HepG2 (cell line): ENCODE measurements around the gene EMILIN1. TPM values are rescaled to one million over a fixed set of nuclear protein-coding genes. Genes with fewer than 3 reads are reported as not detected.

Source experiments
- BATF2 ChIP-seq: sonication (generic); formaldehyde crosslinking; IDR thresholded peaks from 2 replicates; pipeline ENCODE4 v1.8.0; 2022; ENCODE audit warnings: mild to moderate bottlenecking, missing genetic modification reagents, moderate library complexity
- GTF3A ChIP-seq: sonication (generic); formaldehyde crosslinking; conservative IDR thresholded peaks from 2 replicates; pipeline ENCODE4 v1.4.0; 2020; ENCODE audit warnings: mild to moderate bottlenecking, missing genetic modification reagents
- GZF1 ChIP-seq: sonication (generic); formaldehyde crosslinking; IDR thresholded peaks from 2 replicates; pipeline ENCODE4 v1.5.1; 2020; ENCODE audit warnings: mild to moderate bottlenecking, missing genetic modification reagents
- HMG20B ChIP-seq: conservative IDR thresholded peaks from 2 replicates; pipeline ENCODE4 v1.6.1; 2016; ENCODE audit warnings: missing genetic modification reagents, missing compliant biosample characterization
- IRF2 ChIP-seq: IDR thresholded peaks from 2 replicates; pipeline ENCODE4 v1.6.1; 2018; ENCODE audit warnings: missing genetic modification reagents, missing compliant biosample characterization
- LBX2 ChIP-seq: sonication (generic); formaldehyde crosslinking; IDR thresholded peaks from 2 replicates; pipeline ENCODE4 v1.5.0; 2020; ENCODE audit warnings: missing genetic modification reagents, mild to moderate bottlenecking, borderline replicate concordance
- NCOA2 ChIP-seq: sonication (generic); formaldehyde crosslinking; IDR thresholded peaks from 2 replicates; pipeline ENCODE4 v1.8.0; 2022; ENCODE audit warnings: inconsistent platforms
- SALL2 ChIP-seq: sonication (generic); formaldehyde crosslinking; IDR thresholded peaks from 2 replicates; pipeline ENCODE4 v1.8.1; 2023; ENCODE audit warnings: mild to moderate bottlenecking, missing genetic modification reagents, inconsistent platforms
- SMYD3 ChIP-seq: sonication (generic); formaldehyde crosslinking; IDR thresholded peaks from 2 replicates; pipeline ENCODE4 v1.8.1; 2023; ENCODE audit warnings: mild to moderate bottlenecking, missing genetic modification reagents
- SP140L ChIP-seq: sonication (generic); formaldehyde crosslinking; IDR thresholded peaks from 2 replicates; pipeline ENCODE4 v1.4.0; 2020; ENCODE audit warnings: missing genetic modification reagents, borderline replicate concordance
- STAG1 ChIP-seq: sonication (generic); formaldehyde crosslinking; IDR thresholded peaks from 2 replicates; pipeline ENCODE4 v1.4.0; 2020; ENCODE audit warnings: missing genetic modification reagents
- THYN1 ChIP-seq: sonication (generic); formaldehyde crosslinking; IDR thresholded peaks from 2 replicates; pipeline ENCODE4 v1.8.1; 2023; ENCODE audit warnings: low read depth, mild to moderate bottlenecking, moderate library complexity, missing genetic modification reagents, borderline replicate concordance
- TRAFD1 ChIP-seq: sonication (generic); formaldehyde crosslinking; IDR thresholded peaks from 2 replicates; pipeline ENCODE4 v1.5.1; 2020; ENCODE audit warnings: missing genetic modification reagents, mild to moderate bottlenecking, borderline replicate concordance
- ZFP1 ChIP-seq: IDR thresholded peaks from 2 replicates; pipeline ENCODE4 v1.6.1; 2016
- ZNF17 ChIP-seq: sonication (generic); formaldehyde crosslinking; IDR thresholded peaks from 2 replicates; pipeline ENCODE4 v1.5.0; 2020; ENCODE audit warnings: mild to moderate bottlenecking, missing genetic modification reagents
- ZNF224 ChIP-seq: sonication (generic); formaldehyde crosslinking; IDR thresholded peaks from 2 replicates; pipeline ENCODE4 v1.5.0; 2020; ENCODE audit warnings: mild to moderate bottlenecking, missing genetic modification reagents
- ZNF549 ChIP-seq: sonication (generic); formaldehyde crosslinking; IDR thresholded peaks from 2 replicates; pipeline ENCODE4 v1.5.0; 2020; ENCODE audit warnings: missing genetic modification reagents
- ZNF713 ChIP-seq: sonication (generic); formaldehyde crosslinking; IDR thresholded peaks from 2 replicates; pipeline ENCODE4 v1.4.0; 2020; ENCODE audit warnings: mild to moderate bottlenecking, missing genetic modification reagents
- ZNF776 ChIP-seq: sonication (generic); formaldehyde crosslinking; IDR thresholded peaks from 2 replicates; pipeline ENCODE4 v1.4.0; 2020; ENCODE audit warnings: mild to moderate bottlenecking, missing genetic modification reagents
- ZSCAN31 ChIP-seq: sonication (generic); formaldehyde crosslinking; IDR thresholded peaks from 2 replicates; pipeline ENCODE4 v1.5.0; 2020; ENCODE audit warnings: low read depth, mild to moderate bottlenecking, missing genetic modification reagents
- polyA plus RNA-seq, 8 experiments: library from polyadenylated mRNA; depleted of rRNA in 3 of 8; stranded (reverse) in 7 of 8; unstranded in 1 of 8; fragments of >200 nt; fragmentation: Illumina TruSeq in 4 of 8; extraction: Trizol in 4 of 8; gene quantifications; 2 replicates each; pipeline versions ENCODE4 v1.2.1 to v1.2.3, GENCODE V29; 2011 to 2016; ENCODE audit warnings: low read depth in 4 of 8, missing spikeins in 1 of 8, mixed read lengths in 1 of 8; ENCODE audit not compliant: insufficient read depth in 1 of 8
- total RNA-seq, 5 experiments: library from RNA; depleted of rRNA; stranded (reverse); fragments of >200 nt; fragmentation: Illumina TruSeq; extraction: Trizol; gene quantifications; 2 replicates each; pipeline ENCODE4 v1.2.3, GENCODE V29; 2016; ENCODE audit warnings: low read depth in 1 of 5
- TF ChIP-seq, protein P1 (sequence below): sonication (generic); formaldehyde crosslinking; IDR thresholded peaks from 2 replicates; pipeline ENCODE4 v1.8.1; 2023; ENCODE audit warnings: mild to moderate bottlenecking, missing genetic modification reagents, borderline replicate concordance
- TF ChIP-seq, protein P2 (sequence below): sonication (generic); formaldehyde crosslinking; IDR thresholded peaks from 2 replicates; pipeline ENCODE4 v1.4.0; 2020; ENCODE audit warnings: mild to moderate bottlenecking, missing genetic modification reagents
- TF ChIP-seq, protein P3 (sequence below), 2 experiments: sonication (generic) in 1 of 2; formaldehyde crosslinking in 1 of 2; IDR thresholded peaks; 2 replicates each; pipeline versions ENCODE4 v1.5.1 to v1.6.1; 2011 to 2020; ENCODE audit warnings: borderline replicate concordance in 1 of 2, low read depth in 1 of 2, low read length in 1 of 2, mild to moderate bottlenecking in 1 of 2, missing genetic modification reagents in 1 of 2, moderate library complexity in 1 of 2

Gene EMILIN1
- total and polyA plus RNA-seq, 2 of the 13 experiments (the other 11 are each of a cell fraction or from before 2014, with no cell fraction given): 8.1 to 9.7 TPM

DNA sequence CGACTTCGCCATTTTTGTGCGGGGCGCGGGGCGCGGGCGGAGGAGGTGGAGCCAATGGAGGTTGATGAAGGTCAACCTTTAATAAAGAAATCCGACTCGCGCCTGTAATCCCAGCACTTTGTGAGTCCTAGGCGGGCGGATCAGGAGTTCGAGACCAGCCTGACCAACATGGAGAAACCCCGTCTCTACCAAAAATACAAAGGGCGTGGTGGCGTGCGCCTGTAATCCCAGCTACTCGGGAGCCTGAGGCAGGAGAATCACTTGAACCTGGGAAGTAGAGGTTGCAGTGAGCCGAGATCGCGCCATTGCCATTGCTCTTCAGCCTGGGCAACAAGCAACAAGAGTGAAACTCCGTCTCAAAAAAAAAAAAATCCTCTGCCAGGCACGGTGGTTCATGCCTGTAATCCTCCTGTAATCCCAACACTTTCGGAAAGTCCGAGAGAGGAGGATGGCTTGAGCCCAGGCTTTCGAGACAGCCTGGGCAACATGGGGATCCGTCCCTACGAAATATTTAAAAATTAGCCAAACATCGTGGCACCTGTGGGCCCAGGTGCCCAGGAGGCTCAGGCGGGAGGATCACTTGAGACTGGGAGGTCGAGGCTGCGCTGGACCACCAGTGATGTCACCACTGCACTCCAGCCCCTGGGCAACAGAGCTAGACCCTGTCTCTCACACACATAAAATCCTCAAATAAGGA lies 56.5 kb downstream of the EMILIN1 start (continued):
- no peak for TF ChIP-seq ZNF224 (CRISPR knock-in tag)
- no peak for TF ChIP-seq LBX2
- TF ChIP-seq NCOA2 (CRISPR knock-in tag): 0 out of 2 replicates have a peak, but pooled peaks have one; percentile 7
- TF ChIP-seq SP140L: no peak
- TF ChIP-seq GTF3A (CRISPR knock-in tag): no peak; the same call in 1 of the 2 replicates
- no peak for TF ChIP-seq ZNF713 (CRISPR knock-in tag)
- peak; percentile 75; the same call in 1 of the 2 replicates for TF ChIP-seq THYN1 (CRISPR knock-in tag)
- TF ChIP-seq ZNF17 (CRISPR knock-in tag): no peak
- no peak for TF ChIP-seq TRAFD1 (CRISPR knock-in tag)
- TF ChIP-seq IRF2: no peak
- TF ChIP-seq BATF2 (CRISPR knock-in tag): no peak
- TF ChIP-seq GZF1 (CRISPR knock-in tag): no peak
- TF ChIP-seq, protein P1, sequence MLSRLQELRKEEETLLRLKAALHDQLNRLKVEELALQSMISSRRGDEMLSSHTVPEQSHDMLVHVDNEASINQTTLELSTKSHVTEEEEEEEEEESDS (CRISPR knock-in tag): peak; percentile 66; the same call in 1 of the 2 replicates
- TF ChIP-seq ZFP1 (CRISPR knock-in tag): no peak
- no peak for TF ChIP-seq STAG1 (CRISPR knock-in tag)
- no peak for TF ChIP-seq ZSCAN31 (CRISPR knock-in tag)
- TF ChIP-seq SMYD3 (CRISPR knock-in tag): no peak
- no peak for TF ChIP-seq ZNF549 (CRISPR knock-in tag)
- no peak for TF ChIP-seq HMG20B (CRISPR knock-in tag)
- TF ChIP-seq ZNF776: no peak
- TF ChIP-seq SALL2 (CRISPR knock-in tag): no peak
- TF ChIP-seq, protein P2, sequence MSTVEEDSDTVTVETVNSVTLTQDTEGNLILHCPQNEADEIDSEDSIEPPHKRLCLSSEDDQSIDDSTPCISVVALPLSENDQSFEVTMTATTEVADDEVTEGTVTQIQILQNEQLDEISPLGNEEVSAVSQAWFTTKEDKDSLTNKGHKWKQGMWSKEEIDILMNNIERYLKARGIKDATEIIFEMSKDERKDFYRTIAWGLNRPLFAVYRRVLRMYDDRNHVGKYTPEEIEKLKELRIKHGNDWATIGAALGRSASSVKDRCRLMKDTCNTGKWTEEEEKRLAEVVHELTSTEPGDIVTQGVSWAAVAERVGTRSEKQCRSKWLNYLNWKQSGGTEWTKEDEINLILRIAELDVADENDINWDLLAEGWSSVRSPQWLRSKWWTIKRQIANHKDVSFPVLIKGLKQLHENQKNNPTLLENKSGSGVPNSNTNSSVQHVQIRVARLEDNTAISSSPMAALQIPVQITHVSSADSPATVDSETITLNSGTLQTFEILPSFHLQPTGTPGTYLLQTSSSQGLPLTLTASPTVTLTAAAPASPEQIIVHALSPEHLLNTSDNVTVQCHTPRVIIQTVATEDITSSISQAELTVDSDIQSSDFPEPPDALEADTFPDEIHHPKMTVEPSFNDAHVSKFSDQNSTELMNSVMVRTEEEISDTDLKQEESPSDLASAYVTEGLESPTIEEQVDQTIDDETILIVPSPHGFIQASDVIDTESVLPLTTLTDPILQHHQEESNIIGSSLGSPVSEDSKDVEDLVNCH (CRISPR knock-in tag): no peak
- TF ChIP-seq, protein P3, sequence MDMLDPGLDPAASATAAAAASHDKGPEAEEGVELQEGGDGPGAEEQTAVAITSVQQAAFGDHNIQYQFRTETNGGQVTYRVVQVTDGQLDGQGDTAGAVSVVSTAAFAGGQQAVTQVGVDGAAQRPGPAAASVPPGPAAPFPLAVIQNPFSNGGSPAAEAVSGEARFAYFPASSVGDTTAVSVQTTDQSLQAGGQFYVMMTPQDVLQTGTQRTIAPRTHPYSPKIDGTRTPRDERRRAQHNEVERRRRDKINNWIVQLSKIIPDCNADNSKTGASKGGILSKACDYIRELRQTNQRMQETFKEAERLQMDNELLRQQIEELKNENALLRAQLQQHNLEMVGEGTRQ (IDR thresholded peaks at IDR 0.05; ENCODE audit: low read depth, low read length): no peak
- TF ChIP-seq, protein P3 (CRISPR knock-in tag; IDR thresholded peaks at IDR 0.05; ENCODE audit: borderline replicate concordance): no peak
